BJ (cell line): ENCODE measurements around the gene BMP4. TPM values are rescaled to one million over a fixed set of nuclear protein-coding genes. Genes with fewer than 3 reads are reported as not detected.
A peak's percentile ranks its signal among the peaks of the same experiment; 100 is the strongest.

Source experiments
- CTCF ChIA-PET: fragments of 350-600 bp; formaldehyde crosslinking; extraction: SDS; loops from one replicate; lab custom pipeline; 2021; ENCODE audit warnings: antibody characterized with exemption, inconsistent platforms; lab: Yijun Ruan, JAX
- POLR2A ChIA-PET: fragments of 300-600 bp; sonication (Branson Sonifier 250); formaldehyde crosslinking; extraction: SDS; loops from one replicate; lab custom pipeline; 2021; ENCODE audit warnings: antibody characterized with exemption; lab: Charles Lee
- DNase-seq: peaks from one replicate; pipeline ENCODE4 v3.0.0-alpha.2; 2011; ENCODE audit warnings: low read depth
- H3K27me3 ChIP-seq: 2 replicates; pipeline ENCODE4 v1.6.0; 2011; ENCODE audit warnings: low read length; ENCODE audit not compliant: control insufficient read depth, insufficient read depth
- H3K36me3 ChIP-seq: 2 replicates; pipeline ENCODE4 v1.5.1; 2011; ENCODE audit warnings: low read length; ENCODE audit not compliant: control insufficient read depth, insufficient read depth
- H3K4me3 ChIP-seq: 2 replicates; pipeline ENCODE4 v1.5.1; 2011; ENCODE audit warnings: low read depth, mild to moderate bottlenecking, control low read depth, low read length
- polyA plus RNA-seq: library from polyadenylated mRNA; depleted of rRNA; stranded (reverse); fragments of >200 nt; gene quantifications from 2 replicates; pipeline ENCODE4 v1.2.3, GENCODE V29; 2011
- TF ChIP-seq, protein P1 (sequence below): IDR thresholded peaks from 2 replicates; pipeline ENCODE4 v1.5.1; 2011; ENCODE audit warnings: low read depth, mild to moderate bottlenecking, control low read depth, inconsistent platforms, low read length, moderate library complexity; ENCODE audit not compliant: insufficient read depth

Gene BMP4
- polyA plus RNA-seq, 1 experiment, result 10.1 TPM

DNA sequence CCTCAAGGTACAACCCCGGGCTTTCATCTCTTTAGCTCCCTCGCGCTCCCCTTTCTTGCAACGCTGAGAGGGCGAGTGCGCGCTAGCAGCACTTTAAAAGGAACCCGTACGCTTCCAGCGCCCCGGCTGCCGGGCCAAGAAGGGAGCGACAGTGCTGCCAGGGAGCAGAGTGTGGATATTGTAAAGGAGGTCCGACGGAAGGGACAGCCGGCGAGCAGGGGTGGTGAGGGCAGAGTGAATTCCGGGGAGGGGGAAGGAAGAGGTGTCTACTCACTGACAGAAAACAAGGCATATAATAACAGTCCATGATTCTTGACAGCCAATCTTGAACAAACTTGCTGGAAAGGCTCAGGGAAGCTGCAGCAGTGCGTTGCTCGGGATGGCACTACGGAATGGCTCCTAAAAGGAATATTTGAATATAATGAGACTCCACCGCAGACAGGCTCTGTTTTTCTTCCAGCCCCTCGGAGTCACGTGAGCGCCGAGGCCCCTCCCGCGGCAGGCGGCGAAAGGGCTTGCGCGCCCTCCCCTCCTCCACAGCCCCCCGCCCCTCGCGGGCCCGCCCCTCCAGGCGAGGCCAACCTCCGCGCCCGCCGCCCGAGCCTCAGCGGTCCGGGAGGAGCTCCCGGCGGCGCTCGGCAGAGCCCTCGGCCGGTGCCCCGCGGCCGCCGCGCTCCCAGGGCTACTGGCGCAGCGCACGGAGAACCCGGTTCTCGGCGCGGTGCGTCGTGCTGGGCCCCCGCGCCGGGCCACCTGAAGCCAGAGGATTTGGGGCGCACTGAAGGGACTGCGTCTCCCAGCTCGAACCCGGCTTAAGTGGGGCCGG, 3.4 kb downstream of the BMP4 start:
- CTCF ChIA-PET, result interaction anchor here (0.6 to 1.9 kb wide), 9 partner anchors 9 to 1178 kb away, joined by 3 to 9 read pairs (median 3); no protein-coding TSS in a partner anchor
- POLR2A ChIA-PET, result interaction anchor here (0.5 to 0.7 kb wide), 6 partner anchors 10 to 1004 kb away, joined by 3 to 7 read pairs (median 4); no protein-coding TSS in a partner anchor
- peaks cover 6% of the 10 kb centered on the region for H3K27me3 ChIP-seq
- H3K36me3 ChIP-seq, result peaks cover 8% of the 10 kb centered on the region
- TF ChIP-seq, protein P1, sequence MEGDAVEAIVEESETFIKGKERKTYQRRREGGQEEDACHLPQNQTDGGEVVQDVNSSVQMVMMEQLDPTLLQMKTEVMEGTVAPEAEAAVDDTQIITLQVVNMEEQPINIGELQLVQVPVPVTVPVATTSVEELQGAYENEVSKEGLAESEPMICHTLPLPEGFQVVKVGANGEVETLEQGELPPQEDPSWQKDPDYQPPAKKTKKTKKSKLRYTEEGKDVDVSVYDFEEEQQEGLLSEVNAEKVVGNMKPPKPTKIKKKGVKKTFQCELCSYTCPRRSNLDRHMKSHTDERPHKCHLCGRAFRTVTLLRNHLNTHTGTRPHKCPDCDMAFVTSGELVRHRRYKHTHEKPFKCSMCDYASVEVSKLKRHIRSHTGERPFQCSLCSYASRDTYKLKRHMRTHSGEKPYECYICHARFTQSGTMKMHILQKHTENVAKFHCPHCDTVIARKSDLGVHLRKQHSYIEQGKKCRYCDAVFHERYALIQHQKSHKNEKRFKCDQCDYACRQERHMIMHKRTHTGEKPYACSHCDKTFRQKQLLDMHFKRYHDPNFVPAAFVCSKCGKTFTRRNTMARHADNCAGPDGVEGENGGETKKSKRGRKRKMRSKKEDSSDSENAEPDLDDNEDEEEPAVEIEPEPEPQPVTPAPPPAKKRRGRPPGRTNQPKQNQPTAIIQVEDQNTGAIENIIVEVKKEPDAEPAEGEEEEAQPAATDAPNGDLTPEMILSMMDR, result no peak
- peak; percentile 40 for DNase-seq
- H3K4me3 ChIP-seq, result peak overlapping the region; percentile 57

DNA sequence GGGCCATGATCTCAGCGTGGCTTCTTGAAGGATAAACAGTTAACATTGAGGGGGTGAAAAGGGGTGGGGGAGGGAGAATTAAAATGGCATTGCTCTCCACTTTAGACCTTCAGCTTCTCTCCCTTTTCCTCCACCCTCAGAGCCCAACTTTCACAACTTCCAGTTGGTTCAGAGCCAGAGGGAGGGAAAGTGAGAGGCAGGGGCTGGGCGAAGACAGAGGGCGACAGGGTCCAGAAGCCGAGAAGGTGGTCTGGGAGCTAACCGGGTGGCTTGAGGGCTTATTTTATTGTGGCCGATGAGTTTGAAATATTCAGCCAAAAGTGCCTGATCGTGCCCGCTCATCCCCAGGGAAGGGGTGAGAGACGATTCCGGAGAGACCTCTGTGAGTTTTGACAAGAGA, 4.1 kb downstream of the BMP4 start:
- Histone ChIP-seq H3K4me3 (peak overlapping the region; percentile 57), H3K27me3 (peaks cover 6% of the 10 kb centered on the region), H3K36me3 (peaks cover 8% of the 10 kb centered on the region)
- CTCF ChIA-PET, result interaction anchor here (0.7 to 1.5 kb wide), 4 partner anchors 23 to 1178 kb away, joined by 3 to 7 read pairs (median 4); no protein-coding TSS in a partner anchor
- TF ChIP-seq, protein P1, result no peak
- POLR2A ChIA-PET, result no interaction called here
- no peak for DNase-seq

DNA sequence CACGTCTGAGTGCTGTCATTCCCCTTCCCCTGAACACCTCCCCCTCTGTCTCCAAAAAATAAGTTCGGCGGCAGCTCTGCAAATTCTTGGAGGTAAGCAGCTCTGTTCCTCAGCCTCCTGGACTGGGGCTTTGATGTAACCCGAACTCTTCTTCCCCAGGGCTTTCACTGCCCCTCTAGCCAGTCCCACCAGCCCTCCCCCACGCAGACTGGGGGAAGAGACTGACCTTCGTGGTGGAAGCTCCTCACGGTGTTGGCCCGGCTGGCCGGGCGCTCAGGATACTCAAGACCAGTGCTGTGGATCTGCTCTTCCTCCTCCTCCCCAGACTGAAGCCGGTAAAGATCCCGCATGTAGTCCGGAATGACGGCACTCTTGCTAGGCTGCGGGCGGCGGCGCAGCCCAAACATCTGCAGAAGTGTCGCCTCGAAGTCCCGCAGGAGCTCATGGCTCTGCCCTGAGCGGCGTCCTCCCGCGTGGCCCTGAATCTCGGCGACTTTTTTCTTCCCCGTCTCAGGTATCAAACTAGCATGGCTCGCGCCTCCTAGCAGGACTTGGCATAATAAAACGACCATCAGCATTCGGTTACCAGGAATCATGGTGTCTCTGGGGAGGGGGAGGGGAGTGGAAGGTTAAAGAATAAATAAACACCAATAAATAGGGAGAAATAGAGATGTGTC, 4.9 kb downstream of the BMP4 start:
- CTCF ChIA-PET, result interaction anchor here (0.5 to 1.5 kb wide), 2 partner anchors 22 to 49 kb away, joined by 3 to 7 read pairs; no protein-coding TSS in a partner anchor

GRCh38 chr14:53951243-53951626, 5.4 kb downstream of the BMP4 start:
- no peak for DNase-seq
- ChIA-PET POLR2A (interaction anchor here (0.7 kb wide), 1 partner anchor 11 kb away, joined by 10 read pairs; no protein-coding TSS in a partner anchor), CTCF (interaction anchor here (0.5 to 1.5 kb wide), 2 partner anchors 21 to 48 kb away, joined by 3 to 7 read pairs; no protein-coding TSS in a partner anchor)
- TF ChIP-seq, protein P1, result no peak
- H3K36me3 ChIP-seq, result peaks cover 8% of the 10 kb centered on the region
- H3K27me3 ChIP-seq, result peaks cover 5% of the 10 kb centered on the region
- H3K4me3 ChIP-seq, result peak overlapping the region; percentile 57

More for the DNA sequence above, 4.9 kb downstream of the BMP4 start:
- Histone ChIP-seq H3K4me3 (peak overlapping the region; percentile 57), H3K36me3 (peaks cover 8% of the 10 kb centered on the region), H3K27me3 (peaks cover 6% of the 10 kb centered on the region)
- TF ChIP-seq, protein P1, result no peak
- no peak for DNase-seq
- POLR2A ChIA-PET, result interaction anchor here (0.7 kb wide), 1 partner anchor 12 kb away, joined by 10 read pairs; no protein-coding TSS in a partner anchor
